Endothelial cell of umbilical vein (primary cell): ENCODE measurements around the gene GGNBP2. TPM values are rescaled to one million over a fixed set of nuclear protein-coding genes. Genes with fewer than 3 reads are reported as not detected.

Experiments
- BruUV-seq: library from RNA; stranded (reverse); fragments of 400-500 nt; replicated peaks from 2 replicates; lab custom pipeline; 2021; lab: Mats Ljungman, UMichigan
- CTCF ChIA-PET: fragments of 300-600, 350-600 bp; sonication (Branson Sonifier 250); formaldehyde crosslinking; loops from one replicate; lab custom pipeline; 2021; ENCODE audit warnings: antibody characterized with exemption, inconsistent platforms; lab: Charles Lee
- POLR2A ChIA-PET: fragments of 300-600, 350-600 bp; sonication (Branson Sonifier 250); formaldehyde crosslinking; loops from one replicate; lab custom pipeline; 2021; ENCODE audit warnings: antibody characterized with exemption, inconsistent platforms; lab: Charles Lee
- DNase-seq: peaks from one replicate; pipeline ENCODE4 v3.0.0-alpha.2; 2011; ENCODE audit warnings: low read depth, low spot score
- FAIRE-seq: peaks from 2 replicates; lab custom pipeline; 2011; peaks lifted over from hg19 to GRCh38; lab: Jason Lieb, UNC
- H2AFZ ChIP-seq: 2 replicates; pipeline ENCODE4 v1.6.0; 2012; ENCODE audit warnings: low read depth, low read length, control low read depth, inconsistent platforms
- H3K27ac ChIP-seq: 2 replicates; pipeline ENCODE4 v1.5.1; 2011; ENCODE audit warnings: low read depth, mild to moderate bottlenecking, control low read depth, low read length, moderate library complexity; ENCODE audit not compliant: insufficient read depth
- H3K27me3 ChIP-seq, 2 experiments: 2 replicates each; pipeline versions ENCODE4 v1.6.0 to v1.6.1; 2011; ENCODE audit warnings: low read length in 2 of 2, mixed read lengths in 1 of 2; ENCODE audit not compliant: control insufficient read depth in 2 of 2, insufficient read depth in 2 of 2
- H3K36me3 ChIP-seq, 2 experiments: 2 replicates in 1 of 2; 3 replicates in 1 of 2; pipeline ENCODE4 v1.5.1; 2011; ENCODE audit warnings: low read length in 2 of 2, mild to moderate bottlenecking in 1 of 2, moderate library complexity in 1 of 2; ENCODE audit not compliant: control insufficient read depth in 2 of 2, insufficient read depth in 2 of 2; ENCODE audit errors: extremely low read depth in 1 of 2
- H3K4me1 ChIP-seq: 3 replicates; pipeline ENCODE4 v1.5.1; 2011; ENCODE audit warnings: mild to moderate bottlenecking, low read length; ENCODE audit not compliant: control insufficient read depth, insufficient read depth; ENCODE audit errors: extremely low read depth
- H3K4me2 ChIP-seq: 2 replicates; pipeline ENCODE4 v1.6.1; 2011; ENCODE audit warnings: low read length, control low read depth, mixed read lengths; ENCODE audit not compliant: insufficient read depth
- H3K4me3 ChIP-seq, 3 experiments: fragments of 200-600 bp in 1 of 3; sonication (generic), shearing (Covaris generic) in 1 of 3; replicated peaks in 1 of 3; 2 replicates each; pipeline ENCODE4 v1.5.1; 2011 to 2016; ENCODE audit warnings: control low read depth in 3 of 3, low read length in 3 of 3, mild to moderate bottlenecking in 2 of 3, inconsistent platforms in 1 of 3, low read depth in 1 of 3, moderate library complexity in 1 of 3; ENCODE audit not compliant: insufficient read depth in 1 of 3
- H3K79me2 ChIP-seq: 2 replicates; pipeline ENCODE4 v1.6.0; 2012; ENCODE audit warnings: low read length, inconsistent platforms; ENCODE audit not compliant: control insufficient read depth, insufficient read depth
- H3K9ac ChIP-seq: replicated peaks from 2 replicates; pipeline ENCODE3; 2011; ENCODE audit warnings: low read length, control low read depth; ENCODE audit not compliant: insufficient read depth; ENCODE audit errors: extremely low read depth
- H3K9me1 ChIP-seq: replicated peaks from 3 replicates; pipeline ENCODE4 v1.6.0; 2011; ENCODE audit warnings: mild to moderate bottlenecking, low read length; ENCODE audit not compliant: control insufficient read depth, insufficient read depth; ENCODE audit errors: extremely low read depth
- H3K9me3 ChIP-seq: replicated peaks from 2 replicates; pipeline ENCODE4 v1.5.1; 2012; ENCODE audit warnings: low read length, inconsistent platforms; ENCODE audit not compliant: control insufficient read depth, insufficient read depth
- H4K20me1 ChIP-seq: replicated peaks from 2 replicates; pipeline ENCODE3; 2011; ENCODE audit warnings: mild to moderate bottlenecking, low read length; ENCODE audit not compliant: control insufficient read depth, insufficient read depth; ENCODE audit errors: extremely low read depth
- EZH2 ChIP-seq: IDR thresholded peaks from 2 replicates; pipeline ENCODE4 v1.6.1; 2012; ENCODE audit warnings: borderline replicate concordance, low read depth, mild to moderate bottlenecking, moderate library complexity, low read length, inconsistent platforms; ENCODE audit not compliant: severe bottlenecking
- FOS ChIP-seq: IDR thresholded peaks from 2 replicates; pipeline ENCODE4 v1.6.1; 2011; ENCODE audit warnings: mild to moderate bottlenecking, low read length, moderate library complexity, borderline replicate concordance; ENCODE audit not compliant: insufficient read depth
- GATA2 ChIP-seq: IDR thresholded peaks from 2 replicates; pipeline ENCODE4 v1.7.0; 2011; ENCODE audit warnings: low read depth, mild to moderate bottlenecking, moderate library complexity, mixed read lengths, low read length; ENCODE audit not compliant: insufficient read length, insufficient read depth
- JUN ChIP-seq: IDR thresholded peaks from 2 replicates; pipeline ENCODE4 v1.6.1; 2011; ENCODE audit warnings: borderline replicate concordance, low read depth; ENCODE audit not compliant: insufficient read length, insufficient read depth
- MYC ChIP-seq: IDR thresholded peaks from one replicate; pipeline ENCODE4 v1.6.1; 2011; ENCODE audit warnings: mild to moderate bottlenecking, low read depth, low read length
- POLR2A ChIP-seq: IDR thresholded peaks from 2 replicates; pipeline ENCODE4 v1.6.1; 2012; ENCODE audit warnings: low read depth, mild to moderate bottlenecking, control low read depth, low read length
- POLR2AphosphoS5 ChIP-seq: IDR thresholded peaks from 2 replicates; pipeline ENCODE4 v1.6.1; 2012; ENCODE audit warnings: low read depth, mild to moderate bottlenecking, control low read depth, low read length, moderate library complexity; ENCODE audit not compliant: insufficient read depth
- dilution Hi-C: fragments of 300-500 bp; cut with MboI; formaldehyde crosslinking; loops from one replicate; pipeline ENCODE4 v1.15.0; 2019; ENCODE audit warnings: low sequenced_read_pairs; ENCODE audit not compliant: extremely low pct_ligation_motif_present
- intact Hi-C: fragments of 100-400 bp; cut with micrococcal nuclease; formaldehyde crosslinking; loops from one replicate; pipeline ENCODE4 v1.10.0; 2022
- polyA plus RNA-seq, 4 experiments: library from polyadenylated mRNA; depleted of rRNA in 3 of 4; stranded (reverse) in 3 of 4; unstranded in 1 of 4; fragments of >200 nt; gene quantifications; 2 replicates each; pipeline versions ENCODE4 v1.2.1 to v1.2.3, GENCODE V29; 2011 to 2012; ENCODE audit warnings: missing spikeins in 1 of 4
- total RNA-seq: library from RNA; stranded (reverse); gene quantifications from 2 replicates; pipeline ENCODE4 v1.2.3, GENCODE V29; 2021
- TF ChIP-seq, protein P1 (sequence below): IDR thresholded peaks from 2 replicates; pipeline ENCODE4 v1.6.1; 2011; ENCODE audit not compliant: insufficient read depth, insufficient read length
- TF ChIP-seq, protein P2 (sequence below), 2 donors: IDR thresholded peaks; 1 replicate in 1 of 2; 2 replicates in 1 of 2; pipeline ENCODE4 v1.5.1; 2011; ENCODE audit warnings: low read length in 2 of 2, mild to moderate bottlenecking in 2 of 2, moderate library complexity in 2 of 2, control low read depth in 1 of 2, inconsistent platforms in 1 of 2, low read depth in 1 of 2; ENCODE audit not compliant: insufficient read depth in 1 of 2; ENCODE audit errors: extremely low read depth in 1 of 2

Gene GGNBP2
- total and polyA plus RNA-seq, 2 donors (not counting 3 experiments of a cell fraction or from before 2014, with no cell fraction given), result 52.6 to 77.6 TPM

GRCh38 chr17:36586138-36586537 lies 41.4 kb downstream of the GGNBP2 start:
- intact Hi-C loops (no loop called here), dilution Hi-C loops (no loop called here)
- no peak overlapping the region for H3K4me2 ChIP-seq
- H4K20me1 ChIP-seq, result no peaks in the 10 kb centered on the region
- ChIA-PET CTCF (interaction anchor here (1.5 kb wide), 1 partner anchor 17 kb away, joined by 4 read pairs; no protein-coding TSS in a partner anchor), POLR2A (no interaction called here)
- H3K4me1 ChIP-seq, result peaks cover under 1% of the 10 kb centered on the region
- peaks cover 3% of the 10 kb centered on the region for H3K79me2 ChIP-seq
- no peaks in the 10 kb centered on the region for H3K9me3 ChIP-seq
- no peak for DNase-seq
- H2AFZ ChIP-seq, result no peak overlapping the region
- BruUV-seq, result no TSS peak
- peaks cover 19 to 29% of the 10 kb centered on the region in 2 experiments for H3K36me3 ChIP-seq
- no peak overlapping the region for H3K9ac ChIP-seq
- no peak for TF ChIP-seq JUN
- TF ChIP-seq EZH2, result no peak
- TF ChIP-seq FOS, result no peak
- no peak for TF ChIP-seq GATA2
- TF ChIP-seq, protein P1, sequence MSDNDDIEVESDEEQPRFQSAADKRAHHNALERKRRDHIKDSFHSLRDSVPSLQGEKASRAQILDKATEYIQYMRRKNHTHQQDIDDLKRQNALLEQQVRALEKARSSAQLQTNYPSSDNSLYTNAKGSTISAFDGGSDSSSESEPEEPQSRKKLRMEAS, result no peak
- no peak for TF ChIP-seq MYC
- no peak for TF ChIP-seq POLR2A
- no peak for TF ChIP-seq POLR2AphosphoS5
- TF ChIP-seq, protein P2, sequence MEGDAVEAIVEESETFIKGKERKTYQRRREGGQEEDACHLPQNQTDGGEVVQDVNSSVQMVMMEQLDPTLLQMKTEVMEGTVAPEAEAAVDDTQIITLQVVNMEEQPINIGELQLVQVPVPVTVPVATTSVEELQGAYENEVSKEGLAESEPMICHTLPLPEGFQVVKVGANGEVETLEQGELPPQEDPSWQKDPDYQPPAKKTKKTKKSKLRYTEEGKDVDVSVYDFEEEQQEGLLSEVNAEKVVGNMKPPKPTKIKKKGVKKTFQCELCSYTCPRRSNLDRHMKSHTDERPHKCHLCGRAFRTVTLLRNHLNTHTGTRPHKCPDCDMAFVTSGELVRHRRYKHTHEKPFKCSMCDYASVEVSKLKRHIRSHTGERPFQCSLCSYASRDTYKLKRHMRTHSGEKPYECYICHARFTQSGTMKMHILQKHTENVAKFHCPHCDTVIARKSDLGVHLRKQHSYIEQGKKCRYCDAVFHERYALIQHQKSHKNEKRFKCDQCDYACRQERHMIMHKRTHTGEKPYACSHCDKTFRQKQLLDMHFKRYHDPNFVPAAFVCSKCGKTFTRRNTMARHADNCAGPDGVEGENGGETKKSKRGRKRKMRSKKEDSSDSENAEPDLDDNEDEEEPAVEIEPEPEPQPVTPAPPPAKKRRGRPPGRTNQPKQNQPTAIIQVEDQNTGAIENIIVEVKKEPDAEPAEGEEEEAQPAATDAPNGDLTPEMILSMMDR (IDR thresholded peaks at IDR 0.05; ENCODE audit: extremely low read depth in 1 of 2, insufficient read depth in 1 of 2, low read depth in 1 of 2, low read length in 2 of 2), result no peak
- FAIRE-seq, result no peak
- H3K27ac ChIP-seq, result no peak overlapping the region
- H3K27me3 ChIP-seq, result no peaks in the 10 kb centered on the region
- H3K4me3 ChIP-seq, result no peak overlapping the region
- H3K9me1 ChIP-seq, result no peaks in the 10 kb centered on the region
